Trophoblast cell (in vitro differentiated cells and primary cell): ENCODE results near the gene INAFM2.

Experiments used
- DNase-seq, 2 donors: peaks; one replicate each; pipeline ENCODE4 v3.0.0-alpha.2; 2016
- H2AFZ ChIP-seq: 2 replicates; pipeline ENCODE4 v1.6.1; 2013; ENCODE audit warnings: low read length, moderate library complexity, mild to moderate bottlenecking; ENCODE audit not compliant: insufficient read depth, poor library complexity
- H2AK5ac ChIP-seq: 2 replicates; pipeline ENCODE4 v1.6.1; 2013; ENCODE audit warnings: mild to moderate bottlenecking, low read length
- H2BK120ac ChIP-seq: 2 replicates; pipeline ENCODE4 v1.6.1; 2013; ENCODE audit warnings: low read length, mild to moderate bottlenecking, moderate library complexity; ENCODE audit not compliant: insufficient read depth, poor library complexity
- H2BK12ac ChIP-seq: 2 replicates; pipeline ENCODE4 v1.6.1; 2013; ENCODE audit warnings: mild to moderate bottlenecking, low read length, moderate library complexity
- H2BK5ac ChIP-seq: 2 replicates; pipeline ENCODE4 v1.6.1; 2013; ENCODE audit warnings: low read length, low read depth, moderate library complexity, mild to moderate bottlenecking; ENCODE audit not compliant: poor library complexity
- H3K14ac ChIP-seq: 2 replicates; pipeline ENCODE4 v1.6.1; 2013; ENCODE audit warnings: mild to moderate bottlenecking, low read length
- H3K18ac ChIP-seq: 2 replicates; pipeline ENCODE4 v1.6.1; 2013; ENCODE audit warnings: mild to moderate bottlenecking, low read length
- H3K23ac ChIP-seq: 2 replicates; pipeline ENCODE4 v1.6.1; 2013; ENCODE audit warnings: low read length
- H3K27ac ChIP-seq: 2 replicates; pipeline ENCODE4 v1.5.1; 2013; ENCODE audit warnings: low read depth, mild to moderate bottlenecking, inconsistent platforms, low read length, moderate library complexity
- H3K27me3 ChIP-seq: 2 replicates; pipeline ENCODE4 v1.6.1; 2013; ENCODE audit warnings: inconsistent platforms, mild to moderate bottlenecking, low read length, moderate library complexity; ENCODE audit not compliant: insufficient read depth
- H3K36me3 ChIP-seq, 2 experiments: 1 replicate in 1 of 2; 2 replicates in 1 of 2; pipeline ENCODE4 v1.6.1; 2013; ENCODE audit warnings: low read length in 2 of 2, mild to moderate bottlenecking in 2 of 2, moderate library complexity in 1 of 2; ENCODE audit not compliant: insufficient read depth in 2 of 2, control insufficient read depth in 1 of 2
- H3K4ac ChIP-seq: 2 replicates; pipeline ENCODE4 v1.6.1; 2013; ENCODE audit warnings: low read depth, mild to moderate bottlenecking, low read length, moderate library complexity
- H3K4me1 ChIP-seq, 2 experiments: 1 replicate in 1 of 2; 2 replicates in 1 of 2; pipeline ENCODE4 v1.6.1; 2013; ENCODE audit warnings: low read length in 2 of 2, mild to moderate bottlenecking in 2 of 2, moderate library complexity in 1 of 2; ENCODE audit not compliant: insufficient read depth in 2 of 2, control insufficient read depth in 1 of 2
- H3K4me2 ChIP-seq: 2 replicates; pipeline ENCODE4 v1.6.1; 2013; ENCODE audit warnings: inconsistent platforms, mild to moderate bottlenecking, low read length, moderate library complexity
- H3K4me3 ChIP-seq: 2 replicates; pipeline ENCODE4 v1.5.1; 2013; ENCODE audit warnings: mild to moderate bottlenecking, low read depth, low read length, inconsistent platforms
- H3K79me1 ChIP-seq: one replicate; pipeline ENCODE4 v1.6.1; 2013; ENCODE audit warnings: low read length
- H3K79me2 ChIP-seq: 2 replicates; pipeline ENCODE4 v1.6.1; 2013; ENCODE audit warnings: low read length, mild to moderate bottlenecking; ENCODE audit not compliant: control insufficient read depth, insufficient read depth, poor library complexity
- H3K9ac ChIP-seq: 2 replicates; pipeline ENCODE4 v1.6.1; 2013; ENCODE audit warnings: mild to moderate bottlenecking, low read length
- H3K9me3 ChIP-seq: 2 replicates; pipeline ENCODE4 v1.6.1; 2013; ENCODE audit warnings: low read depth, mild to moderate bottlenecking, control low read depth, inconsistent platforms, low read length; ENCODE audit not compliant: insufficient read depth
- H4K12ac ChIP-seq: 2 replicates; pipeline ENCODE4 v1.6.1; 2013; ENCODE audit warnings: low read depth, mild to moderate bottlenecking, low read length, moderate library complexity
- H4K8ac ChIP-seq: 2 replicates; pipeline ENCODE4 v1.6.1; 2013; ENCODE audit warnings: low read depth, mild to moderate bottlenecking, low read length, moderate library complexity
- H4K91ac ChIP-seq: one replicate; pipeline ENCODE4 v1.6.1; 2013; ENCODE audit warnings: low read depth, mild to moderate bottlenecking, low read length, moderate library complexity
- WGBS: extraction: QIAGEN DNeasy Blood & Tissue Kit; methylation state at CpG from one replicate; pipeline ENCODE4 v1.1.7; 2013; ENCODE audit warnings: missing lambda C conversion rate; ENCODE audit not compliant: insufficient read length, insufficient coverage; ENCODE audit errors: extremely low coverage; 5-methylcytosine and 5-hydroxymethylcytosine counted together

The INAFM2 gene

DNA sequence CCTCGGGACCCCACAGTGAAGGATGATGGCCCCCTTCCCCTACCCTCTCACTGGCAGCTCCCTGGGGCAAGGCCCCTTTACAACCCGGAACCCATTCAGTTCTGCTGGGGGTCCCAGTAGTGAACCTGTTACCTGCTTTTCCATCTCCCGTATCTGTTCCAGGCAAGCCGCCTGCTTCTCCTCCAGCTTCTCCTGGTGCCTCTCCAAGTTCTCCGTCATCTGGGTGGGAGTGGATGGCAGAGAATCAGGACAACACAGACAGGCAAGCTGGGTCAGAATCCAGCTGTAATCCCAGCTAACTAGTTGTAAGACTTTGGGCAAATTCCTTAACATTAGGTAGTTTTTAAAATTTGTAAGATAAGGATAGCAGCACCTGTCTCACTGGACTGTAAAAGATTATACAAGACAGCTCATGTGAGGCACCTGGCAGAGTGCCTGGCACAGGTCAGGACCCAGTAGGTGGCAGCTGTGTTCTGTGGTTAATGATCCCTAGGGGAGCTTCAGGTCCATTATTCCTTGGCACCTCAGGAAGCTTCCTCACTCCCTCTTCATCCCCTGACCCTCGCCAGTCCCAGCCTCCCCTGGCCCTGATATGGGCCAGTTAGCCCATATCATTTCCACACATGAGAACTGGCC, 34.2 kb upstream of the INAFM2 start:
- Histone ChIP-seq H3K4me2 (no peak overlapping the region), H3K4ac (no peak overlapping the region), H4K8ac (no peak overlapping the region), H3K79me2 (no peaks in the 10 kb centered on the region), H3K23ac (no peak overlapping the region), H3K27me3 (peaks cover 18% of the 10 kb centered on the region), H3K9ac (no peak overlapping the region), H2BK120ac (no peak overlapping the region), H3K18ac (no peak overlapping the region), H4K91ac (no peak overlapping the region), H2AK5ac (no peak overlapping the region), H4K12ac (no peak overlapping the region), H2BK12ac (no peak overlapping the region), H3K36me3 (no peaks in the 10 kb centered on the region), H2BK5ac (no peak overlapping the region), H3K4me3 (no peak overlapping the region), H3K79me1 (peaks cover 6% of the 10 kb centered on the region), H3K14ac (no peak overlapping the region), H3K27ac (no peak overlapping the region), H3K9me3 (peaks cover 2% of the 10 kb centered on the region), H3K4me1 (peaks cover 22 to 25% of the 10 kb centered on the region in 2 experiments), H2AFZ (no peak overlapping the region)
- no CpG with 5 or more reads among the region's 6 CpGs for WGBS
- no peak for DNase-seq

DNA sequence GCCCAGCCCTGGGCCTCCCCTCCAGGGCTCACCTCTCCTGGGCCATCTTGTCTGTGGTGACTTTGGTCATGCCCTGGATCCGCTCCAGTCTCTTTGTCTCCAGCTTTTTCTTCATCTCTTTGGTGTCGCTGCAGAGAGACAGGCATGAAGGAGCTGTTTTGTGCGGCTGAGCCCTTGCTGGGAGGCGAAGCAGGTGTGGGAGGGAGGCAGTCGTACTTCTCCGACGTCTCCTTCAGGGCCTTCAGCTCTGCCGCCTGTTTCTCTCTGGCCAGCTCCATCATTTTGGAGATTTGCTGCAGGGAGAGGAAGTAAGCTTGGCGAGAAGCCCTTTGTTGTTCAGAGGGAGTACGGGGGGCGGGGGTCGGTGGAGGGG, 33.0 kb upstream of the INAFM2 start:
- H3K4me3 ChIP-seq = no peak overlapping the region
- WGBS = no CpG with 5 or more reads among the region's 12 CpGs
- H3K4ac ChIP-seq = no peak overlapping the region

GRCh38 chr15:40290918-40291574, 32.4 kb upstream of the INAFM2 start:
- Histone ChIP-seq H2BK12ac (no peak overlapping the region), H3K18ac (no peak overlapping the region), H3K27ac (no peak overlapping the region), H4K12ac (no peak overlapping the region), H2AFZ (peak overlapping the region; percentile 46), H3K36me3 (no peaks in the 10 kb centered on the region), H3K79me1 (peaks cover 3% of the 10 kb centered on the region), H3K14ac (peak overlapping the region; percentile 33), H3K79me2 (no peaks in the 10 kb centered on the region), H3K4me3 (peak overlapping the region; percentile 21), H2BK120ac (no peak overlapping the region), H3K23ac (no peak overlapping the region), H4K8ac (no peak overlapping the region), H2BK5ac (no peak overlapping the region), H3K4ac (no peak overlapping the region), H3K4me2 (peak overlapping the region; percentile 65), H3K9me3 (peaks cover 2% of the 10 kb centered on the region), H2AK5ac (no peak overlapping the region), H4K91ac (no peak overlapping the region), H3K27me3 (peaks cover 18% of the 10 kb centered on the region), H3K9ac (no peak overlapping the region), H3K4me1 (peaks cover 14 to 22% of the 10 kb centered on the region in 2 experiments)
- no CpG with 5 or more reads among the region's 68 CpGs for WGBS
- peak; percentile 39 to 64 for DNase-seq

More for the DNA sequence above, 33.0 kb upstream of the INAFM2 start:
- Histone ChIP-seq H4K91ac (no peak overlapping the region), H3K36me3 (no peaks in the 10 kb centered on the region), H2BK5ac (no peak overlapping the region), H3K27ac (no peak overlapping the region), H4K12ac (no peak overlapping the region), H3K14ac (no peak overlapping the region), H3K9me3 (peaks cover 2% of the 10 kb centered on the region), H3K27me3 (peaks cover 18% of the 10 kb centered on the region), H3K4me2 (no peak overlapping the region), H3K18ac (no peak overlapping the region), H3K4me1 (peaks cover 19 to 22% of the 10 kb centered on the region in 2 experiments), H4K8ac (no peak overlapping the region), H2AFZ (no peak overlapping the region), H2BK12ac (no peak overlapping the region), H3K9ac (no peak overlapping the region), H2BK120ac (no peak overlapping the region), H3K23ac (no peak overlapping the region), H3K79me2 (no peaks in the 10 kb centered on the region), H2AK5ac (no peak overlapping the region), H3K79me1 (peaks cover 3% of the 10 kb centered on the region)
- no peak for DNase-seq

DNA sequence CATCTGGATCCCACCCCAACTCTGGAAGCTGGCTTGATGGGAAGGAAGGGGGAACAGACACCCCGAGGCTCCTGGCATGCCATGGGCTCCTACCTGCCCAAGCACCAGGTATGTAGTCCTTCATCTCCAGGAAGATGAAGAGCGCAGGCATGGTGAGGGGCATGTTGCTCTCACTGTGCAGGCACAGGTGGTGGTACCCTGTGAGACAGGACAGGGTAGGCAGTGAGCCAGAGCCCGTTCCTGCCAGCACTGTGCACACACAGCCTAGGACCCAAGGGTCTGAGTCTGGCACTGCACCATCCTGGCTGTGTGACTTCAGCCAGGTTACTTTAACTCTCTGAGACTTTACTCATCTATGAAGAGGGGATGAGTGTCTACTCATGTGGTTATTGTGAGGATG, 31.2 kb upstream of the INAFM2 start:
- Histone ChIP-seq H3K4ac (no peak overlapping the region), H2AFZ (no peak overlapping the region), H3K27ac (no peak overlapping the region), H3K9me3 (peaks cover 2% of the 10 kb centered on the region), H3K4me3 (no peak overlapping the region), H4K91ac (no peak overlapping the region), H3K4me2 (no peak overlapping the region), H4K12ac (no peak overlapping the region), H2AK5ac (no peak overlapping the region), H3K14ac (no peak overlapping the region), H3K36me3 (no peaks in the 10 kb centered on the region), H3K27me3 (peaks cover 18% of the 10 kb centered on the region), H2BK5ac (no peak overlapping the region), H3K79me2 (no peaks in the 10 kb centered on the region), H3K18ac (no peak overlapping the region), H2BK120ac (no peak overlapping the region), H2BK12ac (no peak overlapping the region), H3K4me1 (peaks cover 15 to 23% of the 10 kb centered on the region in 2 experiments), H3K23ac (no peak overlapping the region), H3K79me1 (peaks cover 3% of the 10 kb centered on the region), H4K8ac (no peak overlapping the region), H3K9ac (no peak overlapping the region)
- no CpG with 5 or more reads among the region's 3 CpGs for WGBS
- no peak for DNase-seq
